Neutrophil (primary cell): ENCODE results near the gene ANO6.

Source experiments
- H3K27ac ChIP-seq: fragments of 200-600 bp; sonication (generic); 2 replicates; pipeline ENCODE4 v1.5.1; 2016; ENCODE audit warnings: mild to moderate bottlenecking, moderate library complexity
- H3K27me3 ChIP-seq: fragments of 200-600 bp; sonication (generic); 2 replicates; pipeline ENCODE4 v1.6.0; 2016; ENCODE audit warnings: mild to moderate bottlenecking
- H3K36me3 ChIP-seq: fragments of 200-600 bp; sonication (generic); 2 replicates; pipeline ENCODE4 v1.5.1; 2017
- H3K4me1 ChIP-seq, 2 experiments: fragments of 200-600 bp in 1 of 2; sonication (generic) in 1 of 2; 1 replicate in 1 of 2; 2 replicates in 1 of 2; pipeline versions ENCODE4 v1.5.1 to v1.6.1; 2013 to 2016; ENCODE audit warnings: low read depth in 1 of 2, low read length in 1 of 2, mild to moderate bottlenecking in 1 of 2, moderate library complexity in 1 of 2; ENCODE audit not compliant: control insufficient read depth in 1 of 2, insufficient read depth in 1 of 2
- H3K4me3 ChIP-seq, 2 experiments: fragments of 200-600 bp in 1 of 2; sonication (generic) in 1 of 2; 1 replicate in 1 of 2; 2 replicates in 1 of 2; pipeline ENCODE4 v1.5.1; 2013 to 2016; ENCODE audit warnings: low read depth in 1 of 2, low read length in 1 of 2, mild to moderate bottlenecking in 1 of 2, moderate library complexity in 1 of 2
- H3K9me3 ChIP-seq: fragments of 200-600 bp; sonication (generic); 2 replicates; pipeline ENCODE4 v1.5.1; 2016
- CTCF ChIP-seq: fragments of 200-600 bp; sonication (generic); IDR thresholded peaks from 2 replicates; pipeline ENCODE4 v1.5.1; 2016; ENCODE audit warnings: antibody characterized with exemption

Gene ANO6

GRCh38 chr12:45213107-45213506 lies 2.8 kb upstream of the ANO6 start:
- H3K4me1 ChIP-seq = peaks cover 15 to 26% of the 10 kb centered on the region in 2 experiments
- no peaks in the 10 kb centered on the region for H3K9me3 ChIP-seq
- no peaks in the 10 kb centered on the region for H3K27me3 ChIP-seq
- no peaks in the 10 kb centered on the region for H3K36me3 ChIP-seq
- no peak overlapping the region for H3K4me3 ChIP-seq
- H3K27ac ChIP-seq = no peak overlapping the region
- TF ChIP-seq CTCF = no peak

- Histone ChIP-seq H3K4me1 (peaks cover 25 to 36% of the 10 kb centered on the region in 2 experiments), H3K27ac (no peak overlapping the region), H3K4me3 (no peak overlapping the region), H3K36me3 (no peaks in the 10 kb centered on the region), H3K27me3 (no peaks in the 10 kb centered on the region), H3K9me3 (no peaks in the 10 kb centered on the region)
- no peak for TF ChIP-seq CTCF
These were observed 1.8 kb upstream of the ANO6 start for GRCh38 chr12:45214071-45214470.

GRCh38 chr12:45214749-45215418 lies 1.0 kb upstream of the ANO6 start:
- H3K4me3 ChIP-seq = peak overlapping the region; percentile 74 to 78
- peak overlapping the region; percentile 80 for H3K27ac ChIP-seq
- no peaks in the 10 kb centered on the region for H3K9me3 ChIP-seq

GRCh38 chr12:45216230-45216982 lies 511 bp downstream of the ANO6 start:
- H3K27me3 ChIP-seq = no peaks in the 10 kb centered on the region
- H3K27ac ChIP-seq = peak overlapping the region; percentile 80
- no peaks in the 10 kb centered on the region for H3K36me3 ChIP-seq
- H3K9me3 ChIP-seq = no peaks in the 10 kb centered on the region
- peak overlapping the region; percentile 74 to 78 for H3K4me3 ChIP-seq
- no peak for TF ChIP-seq CTCF
- H3K4me1 ChIP-seq = peaks cover 44 to 52% of the 10 kb centered on the region in 2 experiments

More at GRCh38 chr12:45214749-45215418, 1.0 kb upstream of the ANO6 start:
- no peak for TF ChIP-seq CTCF
- H3K27me3 ChIP-seq = no peaks in the 10 kb centered on the region
- no peaks in the 10 kb centered on the region for H3K36me3 ChIP-seq
- peaks cover 33 to 44% of the 10 kb centered on the region in 2 experiments for H3K4me1 ChIP-seq

- Histone ChIP-seq H3K27ac (peak overlapping the region; percentile 80), H3K27me3 (no peaks in the 10 kb centered on the region), H3K36me3 (no peaks in the 10 kb centered on the region), H3K9me3 (no peaks in the 10 kb centered on the region), H3K4me1 (peaks cover 44 to 52% of the 10 kb centered on the region in 2 experiments), H3K4me3 (peak overlapping the region; percentile 74 to 78)
- TF ChIP-seq CTCF = no peak
These were observed 1.1 kb downstream of the ANO6 start for GRCh38 chr12:45216983-45217485.
